Hair follicle dermal papilla cell (primary cell): ENCODE data around the gene WDR46. TPM values are rescaled to one million over a fixed set of nuclear protein-coding genes. Genes with fewer than 3 reads are reported as not detected.

Source experiments
- total RNA-seq: library from RNA; depleted of rRNA; stranded (reverse); fragments of >200 nt; gene quantifications from 2 replicates; pipeline ENCODE4 v1.2.3, GENCODE V29; 2012

The WDR46 gene
- 61.9 and 68.6 TPM in 2 replicates for total RNA-seq

GRCh38 chr6:33288921-33289783 lies at the start of gene WDR46, which contains the start of gene PFDN6:
WDR46 (minus strand) TSS chr6:33289239; CDS start chr6:33289170, 69 bp downstream.
PFDN6 (plus strand) TSS chr6:33289601; CDS start chr6:33289857, 256 bp downstream.

GRCh38 chr6:33317669-33318425 lies 28.8 kb upstream of the WDR46 start, which contains the start of gene ZBTB22:
ZBTB22 (minus strand) TSS chr6:33317744; CDS start chr6:33316916, 828 bp downstream.

GRCh38 chr6:33313709-33314514 lies 24.9 kb upstream of the WDR46 start, which contains the start of gene TAPBP:
TAPBP (minus strand) TSS chr6:33314078; CDS start chr6:33314041, 37 bp downstream.

GRCh38 chr6:33298773-33299236 lies 9.8 kb upstream of the WDR46 start, which contains the start of gene RGL2:
RGL2 (minus strand) TSS chr6:33298942; CDS start chr6:33298610, 332 bp downstream.

GRCh38 chr6:33276864-33277662 lies 12.0 kb downstream of the WDR46 start, which contains the start of gene B3GALT4:
B3GALT4 (plus strand) TSS chr6:33277123; CDS start chr6:33277420, 297 bp downstream.

GRCh38 chr6:33271468-33272274 lies 17.4 kb downstream of the WDR46 start, which contains the start of the genes RPS18 and VPS52:
RPS18 (plus strand) TSS chr6:33272075; CDS start chr6:33272120, 45 bp downstream.
VPS52 (minus strand) TSS chr6:33271876; CDS start chr6:33271675, 201 bp downstream.

Other genes with a start within 250 kb of the WDR46 start
- 6.7 and 12.2 TPM in 2 replicates for gene HLA-DPA1, start 215.6 kb downstream of the WDR46 start, total RNA-seq
- 10.9 and 18.3 TPM in 2 replicates for gene HLA-DPB1, start 213.2 kb downstream of the WDR46 start, total RNA-seq
- 0.61 and 0.65 TPM in 2 replicates for gene COL11A2, start 96.8 kb downstream of the WDR46 start, total RNA-seq
- 28.4 and 30.5 TPM in 2 replicates for gene RXRB, start 88.6 kb downstream of the WDR46 start, total RNA-seq
- 132 and 144 TPM in 2 replicates for gene SLC39A7, start 88.4 kb downstream of the WDR46 start, total RNA-seq
- gene HSD17B8, start 84.6 kb downstream of the WDR46 start, total RNA-seq: 5.0 and 5.2 TPM in 2 replicates
- 23.4 and 24.3 TPM in 2 replicates for gene RING1, start 80.7 kb downstream of the WDR46 start, total RNA-seq
- 43.7 and 47.2 TPM in 2 replicates for gene VPS52, start 17.4 kb downstream of the WDR46 start, total RNA-seq
- gene RPS18, start 17.2 kb downstream of the WDR46 start, total RNA-seq: 1,654 and 1,656 TPM in 2 replicates
- gene B3GALT4, start 12.1 kb downstream of the WDR46 start, total RNA-seq: 10.6 and 12.8 TPM in 2 replicates
- 11.5 and 11.7 TPM in 2 replicates for gene PFDN6, start 362 bp upstream of the WDR46 start, total RNA-seq
- gene RGL2, start 9.7 kb upstream of the WDR46 start, total RNA-seq: 20.6 and 26.8 TPM in 2 replicates
- 132 and 146 TPM in 2 replicates for gene TAPBP, start 24.8 kb upstream of the WDR46 start, total RNA-seq
- gene ZBTB22, start 28.5 kb upstream of the WDR46 start, total RNA-seq: 22.7 and 25.7 TPM in 2 replicates
- 42.5 and 50.6 TPM in 2 replicates for gene DAXX, start 33.7 kb upstream of the WDR46 start, total RNA-seq
- 2.9 TPM in 2 replicates for gene KIFC1, start 102.6 kb upstream of the WDR46 start, total RNA-seq
- 30.7 and 31.0 TPM in 2 replicates for gene PHF1, start 121.8 kb upstream of the WDR46 start, total RNA-seq
- 84.7 and 114 TPM in 2 replicates for gene CUTA, start 128.9 kb upstream of the WDR46 start, total RNA-seq
- gene SYNGAP1, start 130.8 kb upstream of the WDR46 start, total RNA-seq: 6.1 and 8.8 TPM in 2 replicates
- 3.5 and 4.2 TPM in 2 replicates for gene ZBTB9, start 165.3 kb upstream of the WDR46 start, total RNA-seq